Fibroblast of lung (primary cell): ENCODE data around the gene OR56A4.

Source experiments
- CTCF ChIP-seq, 2 donors: IDR thresholded peaks in 1 of 2; conservative IDR thresholded peaks in 1 of 2; 1 replicate in 1 of 2; 2 replicates in 1 of 2; pipeline ENCODE4 v1.5.1; 2011 to 2012; ENCODE audit warnings: low read length in 2 of 2, control low read depth in 1 of 2, inconsistent platforms in 1 of 2, low read depth in 1 of 2, mild to moderate bottlenecking in 1 of 2
- EZH2 ChIP-seq: IDR thresholded peaks from 2 replicates; pipeline ENCODE4 v1.5.1; 2012; ENCODE audit warnings: low read length, control low read depth, mild to moderate bottlenecking; ENCODE audit errors: missing control alignments

- TF ChIP-seq CTCF (conservative IDR thresholded peaks at IDR 0.05 in 1 of 2, IDR thresholded peaks at IDR 0.05 in 1 of 2; ENCODE audit: low read depth in 1 of 2, low read length in 2 of 2) (no peak), EZH2 (no peak)
Observed at GRCh38 chr11:5955586-5955985, 51.2 kb downstream of the OR56A4 start.
